ENCODE measurements around the gene AIFM2. TPM values are rescaled to one million over a fixed set of nuclear protein-coding genes. Genes with fewer than 3 reads are reported as not detected.
A peak's percentile ranks its signal among the peaks of the same experiment; 100 is the strongest.
"Not testable (repeated sequence)": the region's sequence is repeated elsewhere in the genome, so short reads cannot be mapped to it uniquely, and the experiment has no call there.

Gene AIFM2
- total RNA-seq, 1 experiment from 2014 or later, result 8.2 TPM

DNA sequence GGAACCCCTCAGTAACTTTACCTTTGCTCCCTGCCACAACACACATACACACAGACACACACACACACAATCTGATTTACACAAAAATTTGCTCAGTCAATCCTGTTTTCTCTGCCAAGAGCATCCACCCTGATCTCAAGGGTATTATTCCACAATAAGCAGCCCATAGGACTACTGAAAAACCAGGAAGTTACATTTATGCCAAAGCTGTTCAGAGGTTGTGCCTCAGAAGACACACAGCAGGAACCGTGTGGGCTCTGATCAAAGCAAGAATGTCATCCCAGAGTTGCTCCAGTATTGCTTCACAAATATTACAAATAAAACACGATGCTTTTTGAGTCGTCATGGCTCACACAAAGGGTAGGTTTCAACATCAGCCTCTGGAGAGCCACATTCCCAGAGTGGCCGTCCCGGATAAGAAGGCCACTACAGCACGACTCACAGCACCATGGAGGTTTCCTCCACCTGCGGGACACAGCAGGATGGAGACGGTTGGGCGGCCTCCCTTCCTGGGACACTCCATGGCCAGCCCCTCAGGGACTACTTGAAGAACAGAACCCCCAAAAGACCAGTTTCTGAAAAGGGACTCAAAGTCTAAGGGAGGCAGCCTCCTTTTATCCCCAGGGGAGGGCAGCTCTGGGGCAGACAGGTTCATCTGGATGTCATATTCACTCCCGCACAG, 1.6 kb downstream of the AIFM2 start:
- DNase-seq (ENCODE audit: low read depth, low spot score), result no peak
- in situ Hi-C loops (cut with HindIII; ENCODE audit: low pct_unique_long_range_greater_than_20kb, low sequenced_read_pairs), result no loop called here

DNA sequence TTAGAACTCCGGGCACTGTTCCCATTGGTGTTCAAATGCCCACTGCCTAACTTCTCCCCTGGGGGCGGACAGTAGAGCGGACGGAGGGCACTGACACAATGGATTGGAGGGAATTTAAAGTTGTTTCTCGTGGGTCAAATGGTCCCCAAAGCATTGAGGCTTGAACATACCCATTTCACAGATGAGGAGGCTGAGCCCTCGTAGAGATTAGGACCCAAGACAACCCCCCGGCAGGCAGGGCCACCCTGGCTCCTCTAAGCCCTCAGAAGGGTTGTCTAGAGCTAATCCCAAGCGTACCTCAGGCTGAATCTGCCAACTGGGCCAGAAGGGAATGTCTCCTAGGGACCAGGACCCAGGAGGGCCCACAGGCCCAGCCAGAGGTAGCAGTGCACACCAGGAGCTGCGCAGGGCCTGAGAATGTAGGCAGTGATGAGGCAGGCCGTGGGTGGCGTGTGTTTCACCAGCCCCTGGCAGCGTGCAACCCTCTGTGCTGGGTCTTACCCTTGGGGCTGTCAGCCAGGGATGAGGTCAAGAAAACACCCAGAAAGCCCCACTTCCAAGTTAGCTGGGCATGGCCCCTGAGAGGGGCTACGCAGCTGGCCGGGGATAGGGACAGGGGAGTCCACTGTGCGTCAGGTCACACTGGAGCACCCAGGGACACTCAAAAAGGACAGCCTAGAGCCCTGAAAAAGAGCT, 5.8 kb downstream of the AIFM2 start:
- in situ Hi-C loops (cut with HindIII; ENCODE audit: low pct_unique_long_range_greater_than_20kb, low sequenced_read_pairs), result no loop called here
- DNase-seq (ENCODE audit: low read depth, low spot score), result no peak

DNA sequence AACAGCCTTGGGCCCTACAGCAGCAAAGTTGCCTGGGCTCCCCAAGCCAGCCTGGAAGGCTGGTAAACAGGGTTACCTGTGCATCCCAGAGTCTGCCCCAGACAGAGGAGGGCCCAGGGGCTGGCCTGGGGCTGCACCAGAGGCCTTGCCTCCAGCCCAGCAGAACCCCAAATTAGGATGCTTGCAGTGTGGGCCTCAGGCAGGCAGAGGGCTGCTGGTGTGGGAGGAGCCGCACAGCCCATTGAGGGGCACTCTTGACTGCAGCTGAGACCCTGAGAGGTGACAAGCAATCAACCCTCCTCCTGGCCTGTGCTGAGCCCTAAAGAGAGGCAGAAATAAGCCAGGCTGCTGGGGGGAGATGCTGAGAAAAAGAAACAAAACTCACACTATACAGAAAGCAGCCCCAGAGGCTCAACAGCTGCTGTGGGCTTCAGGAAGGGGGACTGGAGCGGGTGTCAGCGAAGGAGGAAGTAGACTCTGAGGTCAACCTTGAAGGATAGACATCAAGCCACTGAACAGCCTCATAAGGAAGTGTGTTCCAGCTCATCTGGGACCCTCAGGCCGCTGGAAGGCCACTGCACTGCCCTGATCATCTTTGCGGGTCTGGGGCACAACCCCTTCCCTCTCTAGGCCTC, 6.6 kb downstream of the AIFM2 start:
- DNase-seq (ENCODE audit: low read depth, low spot score), result no peak
- in situ Hi-C loops (cut with HindIII; ENCODE audit: low pct_unique_long_range_greater_than_20kb, low sequenced_read_pairs), result no loop called here

DNA sequence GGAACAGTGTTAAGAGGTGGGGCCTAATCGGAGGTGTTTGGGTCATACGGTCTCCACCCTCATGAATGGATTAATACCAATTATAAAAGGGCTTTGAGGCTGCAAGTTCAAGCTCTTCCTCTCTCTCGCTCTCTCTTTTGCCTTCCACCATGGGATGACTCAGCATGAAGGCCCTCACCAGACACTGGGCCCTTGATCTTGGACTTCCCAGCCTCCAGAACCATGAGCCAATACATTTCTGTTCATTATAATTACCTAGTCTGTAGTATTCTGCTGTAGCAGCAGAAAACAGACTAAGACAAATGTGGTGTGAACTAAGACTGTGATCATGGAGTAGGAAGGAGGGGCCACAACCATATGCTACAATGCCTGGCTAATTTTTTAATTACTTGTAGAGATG, 7.7 kb downstream of the AIFM2 start:
- DNase-seq (ENCODE audit: low read depth, low spot score), result peak; percentile 5
- in situ Hi-C loops (cut with HindIII; ENCODE audit: low pct_unique_long_range_greater_than_20kb, low sequenced_read_pairs), result no loop called here

DNA sequence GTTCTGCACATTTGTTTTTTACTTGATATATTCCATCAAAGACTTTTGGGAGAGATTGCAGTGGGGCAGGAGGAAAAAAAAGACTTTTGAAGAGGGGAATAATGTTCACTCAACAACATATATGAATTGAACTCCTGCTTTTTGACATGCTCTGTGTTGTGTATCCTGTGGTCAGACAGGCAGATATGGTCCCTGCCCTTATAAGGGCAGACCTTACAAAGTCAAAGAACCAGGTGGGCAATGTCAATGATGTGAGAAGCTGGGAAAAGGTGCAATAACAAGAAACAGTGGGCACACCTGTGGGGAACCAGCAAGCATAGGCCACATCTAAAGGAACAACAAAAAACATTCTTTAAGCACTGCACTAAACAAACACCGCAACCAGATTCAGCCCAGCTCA, 8.2 kb downstream of the AIFM2 start:
- DNase-seq (ENCODE audit: low read depth, low spot score), result no peak
- in situ Hi-C loops (cut with HindIII; ENCODE audit: low pct_unique_long_range_greater_than_20kb, low sequenced_read_pairs), result no loop called here

DNA sequence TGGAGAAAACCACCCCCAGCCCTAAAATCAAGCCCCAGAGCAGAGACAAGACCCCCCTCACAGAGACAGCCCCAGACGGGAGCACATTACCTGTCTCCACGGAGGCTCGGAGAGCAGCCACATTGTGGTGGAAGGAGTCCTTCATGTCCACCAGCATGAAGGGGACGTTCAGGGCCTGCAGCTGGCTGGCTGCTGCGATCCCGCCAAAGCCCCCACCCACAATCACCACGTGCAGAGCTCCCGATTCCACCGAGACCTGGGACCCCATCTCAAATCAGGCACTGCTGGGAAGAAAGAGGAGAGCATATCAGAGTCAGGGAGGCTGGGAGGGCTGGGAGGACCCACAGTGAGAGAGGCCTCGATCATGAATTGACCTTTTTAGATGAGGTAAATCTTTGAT, 8.8 kb downstream of the AIFM2 start:
- no peak for DNase-seq (ENCODE audit: low read depth, low spot score)
- in situ Hi-C loops (cut with HindIII; ENCODE audit: low pct_unique_long_range_greater_than_20kb, low sequenced_read_pairs), result no loop called here

DNA sequence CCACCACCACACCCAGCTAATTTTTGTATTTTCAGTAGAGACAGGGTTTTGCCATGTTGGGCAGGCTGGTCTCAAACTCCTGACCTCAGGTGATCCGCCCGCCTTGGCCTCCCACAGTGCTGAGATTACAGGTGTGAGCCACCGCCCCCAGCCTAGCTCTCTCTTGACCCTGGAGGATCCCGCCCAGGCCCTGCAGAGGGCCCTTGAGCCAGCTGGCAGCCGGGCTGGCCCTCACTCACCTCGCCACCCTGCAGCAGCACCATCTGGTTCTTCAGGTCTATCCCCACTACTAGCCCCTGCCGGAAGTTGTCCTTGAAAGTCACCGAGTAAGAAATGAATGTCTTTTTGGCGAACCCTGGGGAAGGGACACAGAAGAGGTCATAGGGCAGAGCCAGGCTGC, 9.5 kb downstream of the AIFM2 start:
- in situ Hi-C loops (cut with HindIII; ENCODE audit: low pct_unique_long_range_greater_than_20kb, low sequenced_read_pairs); DNase-seq (ENCODE audit: low read depth, low spot score): not testable (repeated sequence)

DNA sequence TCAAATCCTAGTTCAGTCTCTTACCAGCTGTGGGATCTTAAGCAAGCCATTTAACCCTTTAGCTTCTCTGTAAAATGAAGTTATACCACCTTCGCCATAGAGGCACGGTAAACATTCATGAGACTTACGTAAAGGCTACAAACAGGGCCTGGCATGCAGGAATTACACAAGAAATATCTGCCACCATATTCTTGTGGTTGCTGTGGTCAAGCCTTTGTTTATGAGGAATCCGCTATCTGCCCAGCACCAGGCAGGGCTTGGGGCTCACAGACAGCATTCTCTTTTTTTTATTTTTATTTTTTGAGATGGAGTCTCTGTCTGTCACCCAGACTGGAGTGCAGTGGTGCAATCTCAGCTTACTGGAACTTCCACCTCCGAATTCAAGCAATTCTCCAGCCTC, 9.9 kb downstream of the AIFM2 start:
- no peak for DNase-seq (ENCODE audit: low read depth, low spot score)
- in situ Hi-C loops (cut with HindIII; ENCODE audit: low pct_unique_long_range_greater_than_20kb, low sequenced_read_pairs), result no loop called here

DNA sequence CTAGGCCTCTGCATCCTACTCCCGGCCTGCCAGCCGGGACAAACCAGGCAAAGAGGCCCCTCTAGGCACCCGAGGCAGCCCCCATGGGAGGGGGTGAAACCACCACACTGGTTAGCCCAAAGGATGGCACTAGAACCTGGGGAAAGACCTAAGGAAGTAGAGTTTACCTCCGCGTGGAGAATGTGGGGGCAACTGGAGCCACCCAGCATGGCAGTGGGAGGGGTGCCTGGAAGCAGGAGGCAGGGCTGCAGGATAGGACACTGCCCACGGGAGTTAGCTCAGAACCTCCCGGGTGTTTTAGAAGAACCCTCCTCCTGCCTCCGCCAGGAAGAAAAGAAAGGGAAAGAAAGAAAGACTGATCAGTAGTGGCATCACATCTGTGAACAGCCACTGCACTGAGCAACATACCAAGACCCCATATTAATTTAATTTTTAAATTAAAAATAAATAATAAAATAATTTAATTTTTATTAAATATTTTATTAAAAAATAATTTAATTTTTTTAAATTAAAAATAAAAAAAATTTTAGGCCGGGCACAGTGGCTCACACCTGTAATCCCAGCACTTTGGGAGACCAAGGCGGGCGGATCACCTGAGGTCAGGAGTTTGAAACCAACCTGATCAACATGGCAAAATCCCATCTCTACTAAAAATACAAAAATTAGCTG, 11.2 kb downstream of the AIFM2 start:
- in situ Hi-C loops (cut with HindIII; ENCODE audit: low pct_unique_long_range_greater_than_20kb, low sequenced_read_pairs), result no loop called here
- DNase-seq (ENCODE audit: low read depth, low spot score), result no peak

DNA sequence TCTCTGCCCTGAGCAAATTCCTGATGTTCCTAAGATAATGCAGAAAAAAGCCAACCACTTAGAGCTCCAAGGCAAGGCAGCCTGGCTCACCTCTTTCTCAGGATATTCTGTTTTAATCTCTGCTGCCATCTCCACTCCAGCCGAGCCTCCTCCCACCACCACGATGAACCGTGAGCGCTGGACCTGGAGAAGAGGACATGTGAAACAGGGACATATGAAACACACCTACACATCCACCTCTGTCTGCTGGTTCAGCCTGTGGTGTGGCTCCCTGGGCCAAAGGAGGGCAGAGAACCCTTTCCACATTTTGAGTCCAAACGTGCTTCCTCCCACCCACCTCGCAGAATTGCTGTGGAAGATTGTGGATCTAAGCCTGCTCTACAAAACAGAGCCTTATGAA, 12.2 kb downstream of the AIFM2 start:
- no peak for DNase-seq (ENCODE audit: low read depth, low spot score)
- in situ Hi-C loops (cut with HindIII; ENCODE audit: low pct_unique_long_range_greater_than_20kb, low sequenced_read_pairs), result no loop called here

DNA sequence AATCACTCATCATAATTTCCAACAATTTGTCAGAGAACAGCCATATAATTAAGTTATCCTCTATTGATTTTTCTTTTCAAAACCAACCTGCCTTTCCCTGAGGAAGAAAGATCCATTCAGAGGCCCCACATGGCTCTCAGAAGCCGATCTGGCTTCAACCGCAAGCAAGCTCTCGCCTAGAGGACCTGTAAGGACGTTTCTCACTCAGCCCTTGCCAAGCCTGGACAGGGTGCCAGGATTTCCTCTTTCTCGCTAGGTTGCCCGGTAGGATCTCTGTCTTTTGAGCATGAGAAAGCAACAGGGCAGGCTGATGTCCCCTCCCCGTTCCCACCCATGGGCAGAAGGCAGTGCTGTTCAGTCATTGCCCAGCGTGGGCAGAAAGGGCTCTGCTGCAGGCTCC, 13.0 kb downstream of the AIFM2 start:
- DNase-seq (ENCODE audit: low read depth, low spot score), result no peak
- in situ Hi-C loops (cut with HindIII; ENCODE audit: low pct_unique_long_range_greater_than_20kb, low sequenced_read_pairs), result no loop called here

DNA sequence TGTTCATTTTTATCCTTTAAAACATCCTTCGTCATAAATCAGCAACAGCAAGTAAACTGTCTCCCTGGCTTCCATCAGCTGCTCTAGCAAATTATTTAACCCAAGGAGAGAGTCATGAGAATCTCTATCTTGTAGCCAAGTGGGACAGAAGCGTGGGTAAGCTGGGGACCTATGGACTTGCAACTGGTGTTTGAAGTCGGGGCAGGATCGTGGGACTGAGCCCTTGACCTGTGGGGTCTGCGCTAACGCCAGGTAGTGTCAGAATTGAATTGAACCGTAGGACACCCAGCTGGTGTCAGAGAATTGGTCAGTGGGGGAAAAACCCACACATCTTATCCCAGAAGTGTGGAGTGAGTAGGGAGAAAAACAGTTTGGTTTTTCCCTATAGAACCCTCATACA, 13.4 kb downstream of the AIFM2 start:
- no peak for DNase-seq (ENCODE audit: low read depth, low spot score)
- in situ Hi-C loops (cut with HindIII; ENCODE audit: low pct_unique_long_range_greater_than_20kb, low sequenced_read_pairs), result no loop called here

DNA sequence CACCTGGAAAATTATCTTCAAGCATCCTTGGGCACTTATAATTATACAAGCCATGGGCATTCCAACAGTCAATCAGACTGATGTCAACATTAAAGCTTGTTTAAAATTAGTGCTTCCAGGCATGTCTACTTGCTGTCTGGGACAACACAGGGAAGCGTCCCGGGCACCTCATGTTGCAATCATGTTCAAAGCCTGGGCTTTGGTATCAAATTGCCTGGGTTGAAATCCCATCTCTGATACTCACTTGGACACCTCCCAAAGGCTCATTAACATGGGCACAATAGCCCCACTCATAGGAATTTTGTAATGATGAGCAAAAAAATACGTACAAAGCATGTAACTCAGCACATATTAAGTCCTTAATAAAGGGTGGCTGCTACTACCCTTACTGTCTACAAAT, 14.4 kb downstream of the AIFM2 start:
- in situ Hi-C loops (cut with HindIII; ENCODE audit: low pct_unique_long_range_greater_than_20kb, low sequenced_read_pairs), result no loop called here

DNA sequence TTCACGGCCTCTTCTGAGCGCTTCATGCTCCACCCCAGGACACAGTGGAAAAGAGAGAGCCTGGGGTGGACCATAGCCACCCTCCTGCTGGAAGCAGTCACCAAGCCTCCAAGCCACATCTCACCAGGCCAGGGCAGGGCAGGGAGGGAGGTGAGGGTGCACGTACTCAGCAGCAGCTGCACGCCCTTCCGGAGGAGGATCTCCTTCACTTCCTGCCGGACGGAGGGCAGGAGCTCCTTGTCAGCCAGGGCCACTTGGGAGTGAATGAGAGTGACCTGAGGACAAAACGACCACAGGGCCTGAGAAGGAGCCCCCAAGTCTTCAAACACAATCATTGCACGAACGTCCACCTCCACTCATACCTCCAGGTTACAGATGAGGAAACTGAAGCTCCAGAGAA, 15.0 kb downstream of the AIFM2 start:
- in situ Hi-C loops (cut with HindIII; ENCODE audit: low pct_unique_long_range_greater_than_20kb, low sequenced_read_pairs), result no loop called here
- DNase-seq (ENCODE audit: low read depth, low spot score), result no peak

More for the DNA sequence above, 14.4 kb downstream of the AIFM2 start:
- DNase-seq (ENCODE audit: low read depth, low spot score), result no peak

DNA sequence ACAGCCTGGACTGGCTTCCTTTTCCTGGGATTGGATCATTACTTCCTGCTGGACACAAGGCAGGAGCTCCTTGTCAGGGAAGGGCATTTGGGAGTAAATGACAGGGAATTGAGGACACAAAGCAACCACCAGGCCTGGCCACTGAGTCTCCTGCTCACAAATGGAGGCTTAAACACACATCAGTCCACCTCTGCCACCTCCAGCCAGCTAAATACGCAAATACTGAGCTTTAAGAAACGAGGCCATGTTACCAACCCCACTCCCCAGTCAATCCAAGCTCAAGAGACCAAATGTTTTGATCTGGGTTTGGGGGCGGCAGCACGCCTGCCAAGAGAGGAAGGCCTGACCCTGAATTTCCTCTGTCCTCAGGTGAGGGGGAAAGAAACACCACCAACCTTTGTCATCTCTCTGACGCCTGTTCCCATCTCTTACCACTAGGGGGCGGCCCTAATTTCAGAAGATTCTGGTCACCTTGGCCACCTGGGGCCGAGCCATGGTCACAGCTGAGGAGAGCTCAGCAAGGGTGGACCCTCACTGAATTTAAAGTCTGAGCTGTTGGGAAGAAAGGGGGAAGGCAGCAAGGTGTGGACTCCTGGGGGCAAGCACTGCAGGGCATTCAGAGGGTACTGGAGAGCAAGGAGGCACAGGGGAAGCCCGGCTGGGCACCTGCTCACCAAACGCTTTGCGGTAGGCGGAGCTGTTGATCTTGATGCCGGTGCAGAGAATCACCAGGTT, 16.5 kb downstream of the AIFM2 start:
- in situ Hi-C loops (cut with HindIII; ENCODE audit: low pct_unique_long_range_greater_than_20kb, low sequenced_read_pairs), result no loop called here
- DNase-seq (ENCODE audit: low read depth, low spot score), result peak; percentile 53

DNA sequence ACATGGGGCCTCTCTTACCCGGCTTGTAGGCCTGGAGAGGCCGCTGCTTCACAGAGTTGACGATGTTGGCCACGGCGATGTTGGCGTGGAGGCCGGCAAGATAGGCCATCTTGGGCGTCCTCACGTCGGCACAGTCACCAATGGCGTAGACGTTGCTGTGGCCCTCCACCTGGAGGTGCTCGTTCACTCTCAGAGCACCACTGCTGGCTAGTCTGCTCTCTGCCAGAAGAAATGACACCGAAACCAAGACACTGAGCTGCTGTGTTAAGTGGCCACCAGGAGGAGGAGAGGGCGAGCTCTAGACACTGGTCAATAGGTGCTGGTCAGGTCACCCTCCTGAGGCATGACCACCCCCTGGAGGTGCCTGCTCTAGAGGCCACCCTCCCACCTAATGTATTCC, 17.7 kb downstream of the AIFM2 start:
- in situ Hi-C loops (cut with HindIII; ENCODE audit: low pct_unique_long_range_greater_than_20kb, low sequenced_read_pairs), result no loop called here
- peak; percentile 4 for DNase-seq (ENCODE audit: low read depth, low spot score)

DNA sequence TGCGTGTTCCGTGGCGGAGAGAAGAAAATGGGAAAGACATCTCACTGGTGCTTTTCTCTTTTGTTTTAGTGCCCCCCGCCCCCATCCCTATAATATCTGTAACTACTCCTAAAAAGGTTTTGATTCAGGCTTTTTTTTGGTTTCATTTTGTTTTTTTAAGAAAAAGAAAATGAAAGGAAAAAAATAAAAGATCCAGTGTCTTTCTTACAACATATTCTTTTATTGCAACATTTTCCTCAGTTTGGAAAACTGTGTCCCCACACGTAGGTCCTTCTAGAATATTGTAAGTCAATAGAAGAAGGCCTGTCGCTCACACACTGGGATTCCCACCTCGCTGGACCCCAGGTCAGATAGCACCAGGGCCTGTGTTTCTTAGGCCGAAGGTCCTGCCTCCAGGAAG, 20.6 kb downstream of the AIFM2 start:
- in situ Hi-C loops (cut with HindIII; ENCODE audit: low pct_unique_long_range_greater_than_20kb, low sequenced_read_pairs), result no loop called here
- DNase-seq (ENCODE audit: low read depth, low spot score), result no peak

DNA sequence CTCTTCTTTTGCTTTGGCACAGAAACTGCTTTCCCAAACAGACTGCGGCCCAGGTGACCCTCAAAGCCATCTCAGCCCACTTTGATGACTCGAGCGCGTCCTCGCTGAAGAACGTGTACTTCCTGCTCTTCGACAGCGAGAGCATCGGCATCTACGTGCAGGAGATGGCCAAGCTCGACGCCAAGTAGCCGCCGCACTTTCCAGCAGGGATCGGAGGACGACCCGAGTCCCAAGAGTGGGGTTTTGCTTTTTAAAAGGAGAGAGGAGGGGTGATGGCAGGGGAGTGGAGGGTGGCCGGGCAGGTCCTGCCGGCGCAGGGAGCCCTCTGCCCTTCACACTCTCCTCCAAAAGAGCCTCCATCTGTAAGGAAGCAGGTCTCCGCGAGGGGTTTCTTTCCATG, 21.1 kb downstream of the AIFM2 start:
- in situ Hi-C loops (cut with HindIII; ENCODE audit: low pct_unique_long_range_greater_than_20kb, low sequenced_read_pairs), result no loop called here
- no peak for DNase-seq (ENCODE audit: low read depth, low spot score)
